ENCODE data around the gene GK.

GK gene

GRCh38 chrX:30777575-30777974 lies 124.4 kb downstream of the GK start:
- H3K9ac ChIP-seq (ENCODE audit: low read depth, low read length) = no peak overlapping the region
- H3K4me3 ChIP-seq (ENCODE audit: low read length) = no peak overlapping the region
- no peaks in the 10 kb centered on the region for H3K9me3 ChIP-seq (ENCODE audit: insufficient read depth, low read depth, low read length)
- no peak overlapping the region for H3K27ac ChIP-seq (ENCODE audit: low read depth, low read length)
- no peaks in the 10 kb centered on the region for H3K36me3 ChIP-seq (ENCODE audit: insufficient read depth, low read length)
- H3K27me3 ChIP-seq (ENCODE audit: insufficient read depth, low read length) = no peaks in the 10 kb centered on the region
- H3K4me1 ChIP-seq (ENCODE audit: insufficient read depth, low read length) = no peaks in the 10 kb centered on the region; the same call in 1 of the 2 replicates

GRCh38 chrX:30779453-30780030 lies 126.3 kb downstream of the GK start:
- Histone ChIP-seq H3K36me3 (ENCODE audit: insufficient read depth, low read length) (no peaks in the 10 kb centered on the region), H3K4me1 (ENCODE audit: insufficient read depth, low read length) (no peaks in the 10 kb centered on the region; the same call in 1 of the 2 replicates), H3K9me3 (ENCODE audit: insufficient read depth, low read depth, low read length) (no peaks in the 10 kb centered on the region), H3K4me3 (ENCODE audit: low read length) (no peak overlapping the region), H3K9ac (ENCODE audit: low read depth, low read length) (no peak overlapping the region), H3K27ac (ENCODE audit: low read depth, low read length) (no peak overlapping the region), H3K27me3 (ENCODE audit: insufficient read depth, low read length) (no peaks in the 10 kb centered on the region)
- WGBS = 96% methylated on average over 19 of the region's 19 CpGs
